Measurements from ENCODE around the gene AREG.

The AREG gene

DNA sequence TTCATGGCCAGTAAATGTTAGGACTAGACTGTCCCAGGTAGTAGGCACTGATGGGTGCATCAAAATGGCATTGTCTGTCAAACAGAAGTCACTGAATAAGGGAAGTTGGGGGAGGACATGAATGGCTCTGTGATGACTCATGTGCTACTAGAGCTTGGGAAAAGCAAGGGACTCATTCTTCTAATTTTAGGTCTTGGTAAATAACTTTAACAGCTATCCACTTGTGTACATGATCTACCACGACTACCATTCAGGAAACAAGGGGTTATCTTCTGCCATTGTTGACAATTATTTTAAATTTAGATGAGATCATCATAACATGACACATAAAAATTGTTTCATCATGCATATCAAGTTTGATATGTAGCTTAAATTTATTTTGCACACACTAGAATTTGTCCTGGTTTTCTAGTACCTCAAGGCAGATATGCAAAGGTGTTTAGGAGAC, 6.3 kb downstream of the AREG start:
- no peak overlapping the region for H3K4ac ChIP-seq (ENCODE audit: low read depth, low read length)
- H3K4me3 ChIP-seq (ENCODE audit: low read length): no peak overlapping the region
- H3K79me1 ChIP-seq (ENCODE audit: low read length): no peaks in the 10 kb centered on the region
- no peak overlapping the region for H2BK5ac ChIP-seq (ENCODE audit: low read length)
- H3K9ac ChIP-seq (ENCODE audit: low read length): no peak overlapping the region
- no peak overlapping the region for H2BK15ac ChIP-seq (replicated peaks; ENCODE audit: low read depth)
- H3K36me3 ChIP-seq (ENCODE audit: control insufficient read depth, insufficient read depth, low read length): no peaks in the 10 kb centered on the region
- WGBS (ENCODE audit: extremely low coverage, insufficient coverage, low lambda C conversion rate): no CpG with 5 or more reads among the region's 1 CpG
- no peaks in the 10 kb centered on the region for H3K4me1 ChIP-seq (ENCODE audit: control insufficient read depth, low read depth, low read length)
- H2BK120ac ChIP-seq (ENCODE audit: low read depth, low read length): no peak overlapping the region
- H3K27me3 ChIP-seq (ENCODE audit: insufficient read depth, low read length, poor library complexity): no peaks in the 10 kb centered on the region
- H3K56ac ChIP-seq (ENCODE audit: low read length): no peak overlapping the region
- H3K23ac ChIP-seq (ENCODE audit: low read length): no peak overlapping the region
- no peaks in the 10 kb centered on the region for H3K79me2 ChIP-seq (ENCODE audit: control insufficient read depth, insufficient read depth, low read length)
- no peak overlapping the region for H3K27ac ChIP-seq (ENCODE audit: low read depth, low read length)
- no peak overlapping the region for H4K8ac ChIP-seq (ENCODE audit: low read depth, low read length)
- DNase-seq: peak; percentile 66
- no peak overlapping the region for H3K4me2 ChIP-seq (ENCODE audit: low read length)
- H3K18ac ChIP-seq (ENCODE audit: low read length): no peak overlapping the region
- H4K5ac ChIP-seq (ENCODE audit: low read length): no peak overlapping the region
- H2AK5ac ChIP-seq (ENCODE audit: low read length): no peak overlapping the region

DNA sequence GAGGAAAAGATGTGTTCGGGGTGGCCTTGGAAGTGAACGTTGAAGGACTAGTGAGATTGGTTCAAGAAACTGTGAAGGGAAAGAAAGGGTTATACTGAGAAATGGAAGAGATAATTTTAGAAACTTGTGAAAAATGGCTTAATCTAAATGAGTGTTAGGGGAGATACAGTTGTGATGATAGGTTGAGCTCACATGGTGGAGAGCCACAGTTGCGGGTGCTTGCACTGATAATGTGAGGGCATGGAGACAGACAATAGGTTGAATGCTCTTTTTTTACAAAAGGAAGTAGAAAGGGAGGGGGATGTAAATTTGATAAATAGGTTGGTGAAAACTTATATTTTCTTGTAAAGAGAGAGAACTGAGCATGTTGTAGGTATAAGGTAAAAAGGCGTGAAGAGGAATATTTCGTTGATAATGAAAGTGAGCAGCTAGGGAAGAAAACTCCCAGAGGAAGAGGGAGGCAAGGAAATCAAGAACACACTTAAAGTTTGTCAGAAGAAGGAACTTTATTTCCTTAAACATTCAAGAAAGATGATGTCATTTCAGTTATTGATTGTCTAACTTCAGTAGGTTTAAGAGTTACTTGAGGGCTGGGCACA, 8.2 kb downstream of the AREG start:
- no peaks in the 10 kb centered on the region for H3K27me3 ChIP-seq (ENCODE audit: insufficient read depth, low read length, poor library complexity)
- no peak overlapping the region for H3K4me3 ChIP-seq (ENCODE audit: low read length)
- no peak overlapping the region for H4K8ac ChIP-seq (ENCODE audit: low read depth, low read length)
- H2BK5ac ChIP-seq (ENCODE audit: low read length): no peak overlapping the region
- DNase-seq: no peak
- H3K36me3 ChIP-seq (ENCODE audit: control insufficient read depth, insufficient read depth, low read length): no peaks in the 10 kb centered on the region
- no peak overlapping the region for H3K27ac ChIP-seq (ENCODE audit: low read depth, low read length)
- no peak overlapping the region for H3K4ac ChIP-seq (ENCODE audit: low read depth, low read length)
- H3K18ac ChIP-seq (ENCODE audit: low read length): no peak overlapping the region
- no peak overlapping the region for H3K23ac ChIP-seq (ENCODE audit: low read length)
- no peaks in the 10 kb centered on the region for H3K79me2 ChIP-seq (ENCODE audit: control insufficient read depth, insufficient read depth, low read length)
- H4K5ac ChIP-seq (ENCODE audit: low read length): no peak overlapping the region
- H2BK15ac ChIP-seq (replicated peaks; ENCODE audit: low read depth): no peak overlapping the region
- no peaks in the 10 kb centered on the region for H3K4me1 ChIP-seq (ENCODE audit: control insufficient read depth, low read depth, low read length)
- no peak overlapping the region for H3K9ac ChIP-seq (ENCODE audit: low read length)
- no peak overlapping the region for H2AK5ac ChIP-seq (ENCODE audit: low read length)
- H2BK120ac ChIP-seq (ENCODE audit: low read depth, low read length): no peak overlapping the region
- 100% methylated on average over 2 of the region's 5 CpGs for WGBS (ENCODE audit: extremely low coverage, insufficient coverage, low lambda C conversion rate)
- H3K79me1 ChIP-seq (ENCODE audit: low read length): no peaks in the 10 kb centered on the region
- no peak overlapping the region for H3K4me2 ChIP-seq (ENCODE audit: low read length)
- H3K56ac ChIP-seq (ENCODE audit: low read length): no peak overlapping the region

DNA sequence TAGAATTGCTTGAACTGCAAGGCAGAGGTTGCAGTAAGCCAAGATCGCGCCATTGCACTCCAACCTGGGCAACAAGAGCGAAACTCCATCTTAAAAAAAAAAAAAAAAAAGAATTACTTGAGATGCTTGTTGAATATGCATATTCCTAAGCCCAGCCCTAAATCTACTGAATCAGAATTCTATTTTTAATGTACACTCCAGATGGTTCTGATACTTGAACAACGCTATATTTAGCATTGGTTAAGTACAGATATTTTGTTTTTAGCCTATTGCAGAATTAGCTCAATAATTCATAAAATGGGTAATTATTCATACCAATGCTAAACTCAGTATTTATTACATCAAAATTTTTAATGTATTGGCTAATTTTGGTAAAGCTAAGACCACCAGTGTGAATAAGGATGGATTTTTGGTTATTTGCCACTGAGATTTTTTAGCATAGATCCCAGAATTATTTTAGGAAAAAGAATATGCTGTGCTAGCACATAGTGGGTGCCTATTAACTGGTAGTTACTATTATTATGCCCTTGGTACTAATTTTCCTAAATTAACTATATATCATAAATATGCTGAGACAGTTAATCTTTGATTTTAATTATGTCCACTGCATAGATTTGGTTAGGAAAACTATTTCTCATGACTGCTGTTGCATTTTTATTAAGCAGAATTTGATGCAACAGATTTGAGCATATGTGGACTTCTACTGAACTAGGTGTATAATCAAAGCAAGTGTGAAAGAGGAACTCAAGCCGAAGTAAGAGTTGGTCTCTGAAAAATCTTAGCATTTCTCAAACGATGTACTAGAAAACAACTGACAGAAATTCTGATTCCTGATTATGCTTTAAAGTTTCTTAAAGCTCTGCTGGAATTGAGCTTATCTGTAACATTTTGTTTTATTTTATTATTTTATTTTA, 9.2 kb downstream of the AREG start:
- Histone ChIP-seq H3K27ac (ENCODE audit: low read depth, low read length) (no peak overlapping the region), H3K9ac (ENCODE audit: low read length) (no peak overlapping the region), H3K79me2 (ENCODE audit: control insufficient read depth, insufficient read depth, low read length) (no peaks in the 10 kb centered on the region), H3K18ac (ENCODE audit: low read length) (no peak overlapping the region), H3K79me1 (ENCODE audit: low read length) (no peaks in the 10 kb centered on the region), H3K4me3 (ENCODE audit: low read length) (no peak overlapping the region), H2AK5ac (ENCODE audit: low read length) (no peak overlapping the region), H3K27me3 (ENCODE audit: insufficient read depth, low read length, poor library complexity) (no peaks in the 10 kb centered on the region), H2BK5ac (ENCODE audit: low read length) (no peak overlapping the region), H4K8ac (ENCODE audit: low read depth, low read length) (no peak overlapping the region), H3K4ac (ENCODE audit: low read depth, low read length) (no peak overlapping the region), H4K5ac (ENCODE audit: low read length) (no peak overlapping the region), H2BK15ac (replicated peaks; ENCODE audit: low read depth) (no peak overlapping the region), H3K56ac (ENCODE audit: low read length) (no peak overlapping the region), H2BK120ac (ENCODE audit: low read depth, low read length) (no peak overlapping the region), H3K4me2 (ENCODE audit: low read length) (no peak overlapping the region), H3K4me1 (ENCODE audit: control insufficient read depth, low read depth, low read length) (no peaks in the 10 kb centered on the region), H3K23ac (ENCODE audit: low read length) (no peak overlapping the region), H3K36me3 (ENCODE audit: control insufficient read depth, insufficient read depth, low read length) (no peaks in the 10 kb centered on the region)
- DNase-seq: no peak
- no CpG with 5 or more reads among the region's 6 CpGs for WGBS (ENCODE audit: extremely low coverage, insufficient coverage, low lambda C conversion rate)

DNA sequence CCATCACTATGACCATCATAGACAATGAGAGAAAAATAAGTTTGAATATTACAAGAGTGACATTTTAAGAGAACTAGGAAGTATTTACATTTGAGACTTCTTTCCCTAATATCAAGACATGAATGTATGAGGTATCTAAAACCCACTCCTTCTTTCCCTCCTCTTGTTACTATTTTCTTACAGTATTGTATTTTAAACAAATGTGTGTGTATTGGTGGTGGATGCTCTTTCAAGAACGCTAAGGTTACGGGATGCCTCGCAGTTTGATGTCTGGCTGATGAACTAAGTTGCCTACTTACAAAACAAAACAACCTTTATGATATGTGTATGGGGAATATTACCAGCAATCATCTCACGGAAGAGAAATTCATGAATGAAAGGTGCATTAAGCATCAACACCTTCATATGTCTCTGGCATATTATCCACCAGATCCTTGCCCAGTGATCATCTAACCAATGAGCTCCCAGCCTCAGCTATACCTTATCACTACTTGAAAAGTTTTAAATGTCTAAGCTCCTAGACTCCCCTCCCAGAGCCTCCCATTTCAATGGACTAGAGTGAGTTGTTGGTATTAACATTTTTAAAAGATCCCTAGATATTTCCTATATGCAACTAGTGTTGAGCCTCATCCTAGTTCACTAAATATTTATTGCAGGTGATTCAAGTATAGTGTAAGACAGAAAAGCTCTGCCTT, 10.6 kb downstream of the AREG start:
- Histone ChIP-seq H3K4me1 (ENCODE audit: control insufficient read depth, low read depth, low read length) (no peaks in the 10 kb centered on the region), H3K23ac (ENCODE audit: low read length) (no peak overlapping the region), H3K27ac (ENCODE audit: low read depth, low read length) (no peak overlapping the region), H2BK15ac (replicated peaks; ENCODE audit: low read depth) (no peak overlapping the region), H3K9ac (ENCODE audit: low read length) (no peak overlapping the region), H2BK120ac (ENCODE audit: low read depth, low read length) (no peak overlapping the region), H3K4me2 (ENCODE audit: low read length) (no peak overlapping the region), H3K4me3 (ENCODE audit: low read length) (no peak overlapping the region), H4K5ac (ENCODE audit: low read length) (no peak overlapping the region), H2BK5ac (ENCODE audit: low read length) (no peak overlapping the region), H3K79me1 (ENCODE audit: low read length) (no peaks in the 10 kb centered on the region), H3K27me3 (ENCODE audit: insufficient read depth, low read length, poor library complexity) (no peaks in the 10 kb centered on the region), H4K8ac (ENCODE audit: low read depth, low read length) (no peak overlapping the region), H2AK5ac (ENCODE audit: low read length) (no peak overlapping the region), H3K36me3 (ENCODE audit: control insufficient read depth, insufficient read depth, low read length) (no peaks in the 10 kb centered on the region), H3K79me2 (ENCODE audit: control insufficient read depth, insufficient read depth, low read length) (no peaks in the 10 kb centered on the region), H3K4ac (ENCODE audit: low read depth, low read length) (no peak overlapping the region), H3K18ac (ENCODE audit: low read length) (no peak overlapping the region), H3K56ac (ENCODE audit: low read length) (no peak overlapping the region)
- WGBS (ENCODE audit: extremely low coverage, insufficient coverage, low lambda C conversion rate): no CpG with 5 or more reads among the region's 4 CpGs
- DNase-seq: no peak

DNA sequence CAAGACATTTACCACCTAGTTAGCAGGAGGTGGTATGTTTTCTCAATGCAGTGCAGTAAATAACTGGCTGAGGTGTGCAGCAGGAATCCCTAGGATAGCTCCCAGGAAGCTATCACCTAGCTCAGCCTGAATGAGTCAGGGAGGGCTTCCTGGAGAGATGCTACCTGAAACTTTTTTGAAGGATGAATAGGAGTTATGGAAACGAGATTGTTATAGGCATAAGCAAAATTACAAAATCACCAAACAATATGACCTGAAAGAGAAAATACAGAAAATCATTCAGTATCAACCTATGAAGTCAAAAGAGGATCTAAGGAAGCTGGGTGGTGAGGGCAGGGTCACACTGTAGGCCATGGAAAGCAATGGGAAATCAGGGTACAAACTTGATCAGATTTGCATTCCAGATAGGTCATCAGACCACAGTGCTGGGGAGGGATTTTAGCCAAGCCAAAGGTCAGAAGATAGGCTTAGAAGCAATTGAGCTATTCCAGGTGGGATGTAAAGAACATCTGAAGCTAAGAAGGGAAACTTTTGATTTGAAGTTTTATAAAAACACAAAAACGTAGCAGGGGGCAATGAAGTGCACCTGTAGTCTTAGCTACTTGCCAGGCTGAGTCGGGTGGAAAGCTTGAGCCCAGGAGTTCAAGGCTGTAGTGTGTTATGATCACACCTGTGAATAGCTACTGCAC, 11.3 kb downstream of the AREG start:
- H3K4me3 ChIP-seq (ENCODE audit: low read length): no peak overlapping the region
- no peak overlapping the region for H4K8ac ChIP-seq (ENCODE audit: low read depth, low read length)
- no peak overlapping the region for H2BK5ac ChIP-seq (ENCODE audit: low read length)
- WGBS (ENCODE audit: extremely low coverage, insufficient coverage, low lambda C conversion rate): no CpG with 5 or more reads among the region's 3 CpGs
- no peak overlapping the region for H2BK120ac ChIP-seq (ENCODE audit: low read depth, low read length)
- H3K9ac ChIP-seq (ENCODE audit: low read length): no peak overlapping the region
- no peak overlapping the region for H3K56ac ChIP-seq (ENCODE audit: low read length)
- H2AK5ac ChIP-seq (ENCODE audit: low read length): no peak overlapping the region
- H3K36me3 ChIP-seq (ENCODE audit: control insufficient read depth, insufficient read depth, low read length): no peaks in the 10 kb centered on the region
- H3K4me2 ChIP-seq (ENCODE audit: low read length): no peak overlapping the region
- H4K5ac ChIP-seq (ENCODE audit: low read length): no peak overlapping the region
- H3K27me3 ChIP-seq (ENCODE audit: insufficient read depth, low read length, poor library complexity): no peaks in the 10 kb centered on the region
- H3K4me1 ChIP-seq (ENCODE audit: control insufficient read depth, low read depth, low read length): no peaks in the 10 kb centered on the region
- no peaks in the 10 kb centered on the region for H3K79me2 ChIP-seq (ENCODE audit: control insufficient read depth, insufficient read depth, low read length)
- H3K23ac ChIP-seq (ENCODE audit: low read length): no peak overlapping the region
- no peaks in the 10 kb centered on the region for H3K79me1 ChIP-seq (ENCODE audit: low read length)
- peak; percentile 4 for DNase-seq
- H3K4ac ChIP-seq (ENCODE audit: low read depth, low read length): no peak overlapping the region
- no peak overlapping the region for H3K27ac ChIP-seq (ENCODE audit: low read depth, low read length)
- H3K18ac ChIP-seq (ENCODE audit: low read length): no peak overlapping the region
- H2BK15ac ChIP-seq (replicated peaks; ENCODE audit: low read depth): no peak overlapping the region

All from mesendoderm (in vitro differentiated cells).